GM21528 (cell line): ENCODE data around the gene OPN4.

Experiments used
- ATAC-seq: cut with Tn5 transposase; IDR thresholded peaks from one replicate; pipeline ENCODE4 v1.9.1; 2021; ENCODE audit warnings: mild to moderate bottlenecking, moderate library complexity; ENCODE audit not compliant: unreplicated experiment, low FRiP score

OPN4 gene

DNA sequence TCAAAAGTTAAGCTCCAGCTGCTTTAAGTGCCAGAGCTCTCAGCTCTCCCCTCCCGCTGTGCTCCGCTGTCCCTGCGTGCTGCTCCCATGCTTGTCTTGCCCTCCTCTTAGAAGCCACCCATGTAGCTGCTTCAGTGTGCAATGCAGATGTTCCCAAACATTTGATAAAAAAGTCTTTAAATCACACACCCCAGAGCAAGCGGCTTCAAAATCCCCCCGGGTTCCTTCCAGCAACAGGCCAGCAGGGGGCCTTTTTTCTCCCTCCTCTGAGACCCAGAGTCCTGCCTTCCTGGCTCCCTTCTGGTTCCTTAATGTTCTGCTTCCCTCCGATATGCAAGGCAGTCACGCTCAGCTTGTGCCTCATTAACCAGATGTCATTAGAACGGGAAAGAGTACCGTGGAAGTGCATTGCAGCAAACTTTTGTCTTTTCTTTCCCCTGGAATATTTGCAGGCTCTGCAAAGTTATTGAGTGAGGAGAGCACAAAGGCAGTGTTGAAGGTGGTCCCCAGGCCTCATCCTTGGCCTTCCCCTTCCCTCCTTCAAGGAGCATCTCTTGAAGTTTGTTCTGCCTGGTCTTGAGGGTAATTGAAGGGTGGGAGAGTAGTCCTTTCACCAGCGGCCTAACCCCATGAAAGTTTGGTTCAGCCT is 39.5 kb downstream of the OPN4 start:
- ATAC-seq = no peak

DNA sequence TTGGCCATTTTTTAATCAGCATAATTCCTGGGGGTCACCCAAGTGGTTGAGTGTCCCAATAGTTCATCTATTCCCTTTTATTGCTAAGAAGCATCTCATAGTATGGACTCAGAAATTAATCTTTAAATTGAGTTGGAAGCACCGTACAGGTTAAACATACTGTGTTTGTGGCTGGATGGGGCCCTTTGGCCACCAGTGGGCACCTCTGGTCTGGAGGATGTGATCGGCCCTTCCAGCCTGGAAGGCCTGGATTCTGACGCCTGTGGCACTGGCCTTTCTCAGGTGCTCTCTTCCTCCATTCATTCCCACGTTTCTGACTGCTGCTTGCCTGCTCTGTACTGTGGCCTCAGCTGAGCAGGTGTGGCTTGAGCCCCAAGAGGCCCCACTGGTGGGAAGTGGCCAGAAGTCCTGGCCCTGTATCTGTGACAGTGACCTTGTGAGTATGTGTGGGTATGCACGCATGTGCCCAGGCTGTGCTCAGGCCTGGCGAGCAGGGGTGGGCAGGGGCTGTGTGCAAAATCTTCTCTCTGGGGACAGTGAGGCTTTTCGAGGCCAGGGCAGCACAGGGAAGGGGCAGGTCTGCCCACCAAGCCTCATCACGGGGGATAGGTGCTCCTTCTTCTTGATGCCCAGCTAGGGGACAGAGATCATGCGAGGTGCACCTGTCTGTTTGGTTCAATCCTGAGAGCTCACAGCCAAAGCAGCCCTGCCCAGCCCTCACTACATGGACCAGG is 44.0 kb downstream of the OPN4 start:
- no peak for ATAC-seq

DNA sequence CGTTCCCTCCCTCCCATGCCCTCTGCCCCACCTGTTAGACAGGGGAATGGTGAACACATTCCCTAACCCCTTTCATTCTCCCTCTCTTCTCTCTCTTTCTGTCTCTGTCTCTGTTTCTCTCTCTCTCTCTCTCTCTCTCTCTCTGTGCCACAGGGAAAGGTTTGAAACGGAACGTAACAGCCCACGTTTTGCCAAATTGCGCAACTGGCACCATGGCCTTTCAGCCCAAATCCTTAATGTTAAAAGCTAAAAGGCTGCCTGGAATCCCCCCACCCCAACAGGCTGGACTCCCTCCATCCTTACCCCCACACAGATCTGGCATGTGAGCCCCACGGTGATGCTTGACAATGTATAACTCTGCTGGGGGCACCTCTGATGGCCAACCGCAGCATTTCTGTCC is 44.8 kb downstream of the OPN4 start:
- ATAC-seq = no peak

DNA sequence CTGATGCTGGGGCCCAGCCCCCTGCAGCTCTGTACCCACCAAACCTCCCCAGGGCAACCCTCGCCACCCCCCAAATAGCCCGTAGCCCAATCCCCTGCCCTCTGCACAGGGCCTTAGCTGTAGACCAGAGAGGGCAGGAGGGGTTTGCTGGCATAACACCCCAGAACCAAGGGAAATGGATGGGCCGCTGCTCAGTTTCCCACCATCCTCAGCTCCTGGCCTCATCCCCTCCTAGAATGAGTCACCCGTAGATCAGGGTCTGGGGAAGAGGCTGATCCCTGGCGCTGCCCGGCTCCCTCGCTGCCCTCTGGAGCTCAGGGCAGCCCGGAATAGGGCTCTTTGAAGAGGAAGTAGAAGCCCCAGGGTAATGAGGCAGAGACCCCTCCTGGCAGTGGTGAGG is 45.2 kb downstream of the OPN4 start:
- no peak for ATAC-seq

DNA sequence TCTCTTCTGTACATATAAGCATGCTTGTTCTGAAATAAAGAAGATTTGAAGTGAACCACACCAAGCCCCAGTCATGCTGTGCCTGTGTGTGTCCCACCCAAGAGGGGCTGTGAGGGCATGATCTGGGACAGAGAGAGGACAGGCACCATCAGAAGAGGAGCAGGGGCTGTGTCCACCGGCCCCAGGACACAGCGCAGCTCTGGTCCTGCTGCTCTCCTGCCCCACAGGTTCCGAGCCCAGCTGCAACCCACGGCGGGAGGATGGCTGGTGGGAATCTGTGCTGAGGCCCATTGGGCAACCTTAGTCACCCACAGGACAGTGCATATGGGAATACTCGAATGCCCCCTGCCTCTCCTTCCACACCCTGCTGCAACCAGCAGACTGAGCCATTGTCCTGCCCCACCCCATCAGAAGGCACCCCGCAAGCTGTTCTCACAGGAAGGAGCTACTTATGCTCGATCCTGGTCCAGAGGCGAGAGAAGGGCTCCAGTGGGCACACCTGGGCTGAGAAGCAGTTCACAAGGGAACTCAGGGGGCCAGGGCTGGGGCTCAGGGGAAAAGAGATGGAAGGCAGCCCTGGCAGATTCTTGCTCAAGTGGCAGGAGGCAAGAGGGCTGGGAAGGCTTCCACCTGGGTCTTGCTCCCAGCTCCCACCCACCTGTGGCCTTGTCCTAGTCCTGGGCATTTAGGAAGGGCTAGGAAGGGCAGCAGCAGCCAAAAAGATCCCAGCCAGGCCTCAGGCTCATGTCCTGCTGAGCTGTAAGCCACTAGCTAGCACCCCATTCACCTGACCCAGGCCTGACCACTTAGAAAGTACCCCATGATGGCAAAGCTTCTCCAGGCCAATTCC is 45.9 kb downstream of the OPN4 start:
- no peak for ATAC-seq

DNA sequence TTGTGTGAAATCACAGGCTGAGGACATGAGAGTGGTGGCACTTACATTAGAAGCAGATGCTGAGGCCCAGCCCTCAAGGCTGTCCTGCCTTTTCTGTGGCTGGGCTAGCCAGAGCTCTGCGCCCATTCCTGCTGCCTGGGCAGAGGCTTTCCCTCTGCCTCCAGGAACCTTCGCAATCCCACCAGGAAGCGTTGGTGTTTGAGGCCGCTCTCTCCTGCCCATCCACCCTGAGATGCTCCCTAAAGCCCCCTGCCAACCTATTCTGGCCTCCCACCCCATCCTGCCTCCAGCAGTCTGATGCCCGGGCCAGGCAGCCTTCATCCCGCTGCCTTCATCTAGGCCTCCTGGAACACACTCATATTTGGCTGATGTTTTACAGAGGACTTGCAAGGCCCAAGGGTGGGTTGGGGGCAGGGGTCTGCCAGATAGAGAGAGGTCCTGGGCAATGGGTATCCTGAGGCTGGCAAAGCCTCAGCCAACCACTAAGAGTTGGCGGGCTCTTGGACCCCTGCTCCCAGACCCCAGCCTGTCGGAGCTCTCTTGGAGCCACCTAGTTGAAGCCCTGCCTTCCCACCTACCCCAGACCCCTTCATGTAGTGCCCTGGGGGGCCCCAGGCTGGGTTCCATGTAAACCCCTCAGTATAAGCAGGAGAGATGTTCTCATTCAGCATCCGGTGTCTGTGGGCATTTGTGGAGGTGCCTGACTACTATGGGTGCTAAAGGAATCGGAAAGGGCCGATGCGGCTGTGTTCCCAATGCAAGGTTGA is 46.7 kb downstream of the OPN4 start:
- no peak for ATAC-seq

DNA sequence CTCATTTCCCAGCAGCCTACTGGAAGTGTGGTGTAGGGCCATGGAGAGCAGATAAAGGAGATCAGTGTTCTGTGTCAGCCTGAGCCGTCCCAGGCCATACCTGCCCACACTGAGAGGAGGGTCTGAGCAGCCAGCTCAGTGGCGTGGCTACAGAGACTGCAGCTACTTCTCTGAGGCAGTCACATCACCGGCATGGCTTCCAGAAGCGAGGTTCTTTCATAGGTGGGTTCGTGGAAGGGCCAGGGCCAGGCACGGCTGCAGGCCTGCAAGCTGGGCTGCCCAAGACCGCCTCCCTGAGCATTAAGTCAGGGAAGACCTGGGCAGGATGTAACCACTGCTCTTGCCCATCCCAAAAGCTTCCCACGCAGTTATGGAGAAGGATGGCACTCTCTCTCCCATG is 48.8 kb downstream of the OPN4 start:
- no peak for ATAC-seq

DNA sequence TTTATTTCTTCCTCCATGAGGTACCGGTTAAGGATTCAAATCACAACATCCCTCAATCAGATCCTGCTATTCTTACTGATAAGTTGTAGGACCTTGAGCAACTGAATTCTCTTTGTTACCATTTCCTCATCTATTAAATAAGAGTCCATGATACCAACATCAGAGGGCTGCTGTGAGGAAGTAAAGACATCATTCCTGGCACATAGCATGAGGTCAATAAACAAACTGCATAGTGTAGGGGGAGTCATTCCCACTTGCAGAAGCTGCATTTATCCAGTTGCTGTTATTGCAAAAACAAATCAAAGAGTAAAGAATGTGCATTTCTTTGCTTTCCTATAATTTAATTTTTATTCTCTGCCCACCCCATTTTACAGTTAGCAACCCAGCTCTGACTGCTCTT is 50.8 kb downstream of the OPN4 start:
- no peak for ATAC-seq

DNA sequence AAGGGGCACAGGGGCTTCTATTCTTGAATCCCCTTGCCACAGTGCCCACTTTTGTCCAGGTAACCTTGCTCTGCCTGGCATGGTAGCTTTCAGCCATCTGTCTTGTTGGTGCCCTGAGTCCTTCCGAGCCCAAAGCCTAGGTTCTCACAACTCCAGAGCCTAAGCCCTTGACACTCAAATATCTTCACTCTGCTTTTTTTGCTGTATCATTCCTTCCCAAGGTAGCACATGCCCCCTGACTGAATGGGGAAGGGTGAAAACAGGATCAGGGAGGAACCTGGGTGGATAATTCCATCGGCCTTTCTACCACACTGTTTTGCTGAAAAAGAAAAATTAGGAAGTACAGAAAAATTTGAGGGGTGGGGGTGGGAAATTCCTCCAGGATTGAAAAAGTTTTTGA is 51.6 kb downstream of the OPN4 start:
- no peak for ATAC-seq

DNA sequence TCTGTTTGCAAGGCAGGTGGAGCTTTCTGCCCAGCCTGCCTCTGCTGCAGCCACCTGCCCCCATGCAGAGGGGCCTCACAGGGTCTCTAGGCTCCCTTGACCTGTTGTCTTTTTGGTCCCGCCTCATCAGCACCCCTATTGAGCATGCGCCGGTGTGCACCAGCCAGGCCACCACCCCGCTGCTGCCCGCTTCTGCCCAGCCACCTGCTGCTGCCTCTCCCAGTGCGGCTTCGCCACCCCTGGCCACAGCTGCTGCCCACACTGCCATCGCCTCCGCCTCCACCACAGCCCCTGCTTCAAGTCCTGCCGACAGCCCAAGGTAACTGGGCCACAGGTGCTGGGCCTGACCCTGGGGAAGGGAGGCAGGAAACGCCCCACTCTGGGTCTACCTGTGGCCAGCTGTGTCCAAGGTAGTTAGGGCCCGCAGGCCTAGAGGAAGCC is 52.1 kb downstream of the OPN4 start:
- no peak for ATAC-seq

DNA sequence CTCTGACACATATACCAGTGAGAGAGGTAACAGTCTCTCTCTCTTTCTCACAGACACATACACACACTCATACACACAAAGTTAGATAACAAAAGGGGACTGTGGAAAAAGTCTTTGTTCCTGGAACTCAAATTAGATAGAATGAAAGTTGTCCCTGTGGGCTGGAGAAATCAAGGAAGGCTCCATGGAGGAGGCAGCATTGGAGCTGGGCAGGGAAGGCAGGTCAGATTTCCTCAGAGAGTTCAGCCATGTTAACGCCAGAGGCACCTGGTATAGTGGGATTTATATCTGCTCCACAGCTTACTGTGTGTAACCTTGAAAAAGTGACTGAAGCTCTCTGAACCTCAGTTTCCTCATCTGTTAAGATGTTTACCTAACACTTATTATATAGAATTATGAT is 52.6 kb downstream of the OPN4 start:
- ATAC-seq = no peak

DNA sequence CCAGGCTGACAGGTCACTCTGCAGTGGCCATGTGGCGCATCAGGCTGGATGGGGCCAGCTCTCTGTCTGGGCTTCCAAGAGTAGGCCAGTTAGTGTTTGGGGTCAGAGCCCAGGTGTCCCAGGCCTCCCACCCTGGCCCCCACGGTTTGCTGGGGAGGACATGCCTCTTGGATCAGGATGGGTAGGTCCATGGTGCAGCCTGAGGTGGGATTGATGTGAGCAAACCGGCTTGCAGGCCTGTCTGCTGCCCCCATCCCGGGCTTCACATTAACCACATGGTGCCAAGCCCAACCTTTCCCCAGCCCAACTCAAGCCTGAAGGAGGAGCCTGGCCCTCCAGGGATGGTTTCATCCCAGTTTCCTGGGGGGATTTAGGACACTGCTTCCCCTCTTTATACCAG is 53.2 kb downstream of the OPN4 start:
- no peak for ATAC-seq

DNA sequence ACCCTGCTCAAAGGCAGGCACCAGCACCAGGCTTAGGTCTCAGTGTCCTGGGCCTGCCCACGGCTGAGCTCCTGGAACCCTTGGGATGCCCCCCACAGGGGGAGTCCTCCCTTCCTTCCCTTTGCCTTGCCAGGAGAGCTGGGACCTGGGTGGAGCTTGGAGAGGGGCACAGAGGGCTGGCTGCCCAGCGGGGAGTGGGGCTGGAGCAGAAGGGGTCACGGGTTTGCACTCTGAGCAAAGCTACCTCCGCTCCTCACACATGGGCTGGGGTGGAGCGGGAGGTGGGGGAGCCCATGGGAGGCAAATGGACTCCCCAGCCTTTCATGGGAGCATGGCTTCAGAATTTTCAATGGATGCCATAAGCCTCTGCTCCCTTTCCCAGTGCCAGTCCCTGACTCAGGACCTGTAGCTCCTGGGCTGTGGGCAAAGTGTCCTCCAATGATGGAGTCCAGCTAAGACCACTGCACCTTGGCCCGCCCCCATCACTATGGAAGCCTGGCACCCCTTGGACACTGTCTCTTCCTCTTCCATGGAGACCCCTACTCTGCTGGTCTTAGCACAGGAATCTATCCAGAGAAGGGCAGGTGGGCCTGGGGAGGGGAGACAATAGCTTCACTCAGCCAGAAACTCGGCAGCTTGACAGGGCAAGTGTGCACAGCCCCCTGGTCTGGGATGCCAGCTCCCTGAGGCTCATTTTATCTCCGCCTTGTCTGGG is 53.9 kb downstream of the OPN4 start:
- ATAC-seq = no peak

DNA sequence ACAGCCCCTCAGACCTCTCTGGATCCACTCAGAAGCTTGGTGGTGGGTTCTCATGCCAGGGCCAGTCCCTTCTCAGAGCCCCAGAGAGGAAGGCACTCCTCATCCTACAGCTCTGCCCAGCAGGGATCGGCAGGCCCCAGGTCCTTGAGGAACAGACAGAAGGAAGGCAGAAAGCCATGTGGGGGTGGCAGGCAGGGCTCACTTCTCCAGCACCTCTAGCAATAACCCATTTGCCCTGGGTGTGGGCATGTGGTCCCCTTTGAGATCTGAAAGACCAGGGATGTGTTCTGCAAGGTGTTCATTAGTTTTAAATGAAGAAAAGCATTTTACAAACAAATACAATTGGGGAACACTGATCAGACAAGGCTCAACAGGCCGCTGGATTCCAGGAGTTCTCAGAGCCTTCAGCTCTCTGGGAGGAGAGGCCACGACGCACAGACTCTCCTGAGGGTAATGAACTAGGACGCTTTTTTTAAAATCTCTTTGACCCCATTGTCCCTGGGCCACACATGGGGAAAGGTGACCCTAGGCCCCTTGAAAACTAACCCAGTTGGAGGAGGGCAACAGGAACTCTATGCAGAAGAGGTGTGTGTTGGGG is 54.5 kb downstream of the OPN4 start:
- ATAC-seq = no peak

DNA sequence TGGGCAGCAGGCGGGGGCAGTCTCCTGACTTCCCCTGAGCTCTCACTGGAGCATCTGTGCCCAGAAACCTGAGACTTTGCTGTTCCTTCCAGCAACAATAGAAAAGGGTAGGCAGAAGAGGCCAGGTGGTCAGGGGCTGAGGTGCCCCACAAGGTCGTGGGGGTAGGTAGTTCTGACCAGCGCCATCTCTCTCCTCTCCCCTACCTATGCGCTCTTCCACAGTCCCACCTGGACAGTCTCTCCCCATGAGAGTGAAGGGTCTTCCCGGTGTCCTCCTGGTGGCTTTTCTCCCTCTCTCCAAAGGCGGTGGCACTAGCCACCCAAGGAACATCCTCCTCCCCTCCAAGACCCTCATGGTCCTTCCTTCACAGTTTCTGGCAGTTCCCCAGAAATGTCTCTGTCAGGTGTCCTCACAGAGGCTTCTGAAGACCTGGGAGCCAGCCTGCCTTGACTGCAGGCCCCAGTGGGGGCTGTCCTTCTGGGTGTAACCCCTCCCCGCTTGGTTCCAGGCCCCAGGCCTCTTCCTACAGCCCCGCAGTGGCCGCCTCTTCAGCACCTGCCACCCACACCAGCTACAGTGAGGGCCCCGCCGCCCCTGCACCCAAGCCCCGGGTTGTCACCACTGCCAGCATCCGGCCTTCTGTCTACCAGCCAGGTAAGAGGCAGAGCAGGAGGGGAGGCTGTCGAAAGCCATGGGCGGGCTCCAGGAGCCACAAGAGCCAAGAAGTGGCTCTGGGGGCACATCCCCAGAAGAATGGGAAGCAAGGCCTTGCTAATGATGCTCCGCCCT is 55.2 kb downstream of the OPN4 start:
- ATAC-seq = no peak

DNA sequence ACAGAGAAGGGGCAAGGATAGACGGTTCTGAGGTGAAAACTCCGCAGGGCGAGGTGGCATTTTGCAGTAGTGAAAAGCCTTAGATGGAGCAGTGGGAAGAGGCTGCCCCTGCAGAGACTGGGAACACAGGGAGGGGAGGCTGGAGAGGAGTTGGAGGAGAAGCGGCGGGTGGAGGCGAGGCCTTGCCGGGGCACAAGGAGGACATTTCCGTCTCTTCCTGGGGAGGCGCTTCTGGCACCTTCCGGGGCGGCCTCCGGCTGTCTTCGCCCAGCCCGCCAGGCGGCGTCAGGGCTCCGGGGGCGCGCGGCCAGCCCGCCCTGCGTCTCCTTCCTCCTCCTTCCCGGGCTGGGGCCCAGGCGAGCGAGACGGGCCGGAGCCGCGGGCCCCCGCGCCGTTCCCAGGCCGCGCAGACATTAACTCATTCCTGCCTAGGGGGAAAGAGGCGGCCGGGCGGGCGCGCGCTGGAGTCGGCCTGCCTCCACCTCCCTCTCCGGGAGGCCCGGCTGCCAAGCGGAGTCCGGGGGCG is 56.7 kb downstream of the OPN4 start:
- ATAC-seq = peak; percentile 79

DNA sequence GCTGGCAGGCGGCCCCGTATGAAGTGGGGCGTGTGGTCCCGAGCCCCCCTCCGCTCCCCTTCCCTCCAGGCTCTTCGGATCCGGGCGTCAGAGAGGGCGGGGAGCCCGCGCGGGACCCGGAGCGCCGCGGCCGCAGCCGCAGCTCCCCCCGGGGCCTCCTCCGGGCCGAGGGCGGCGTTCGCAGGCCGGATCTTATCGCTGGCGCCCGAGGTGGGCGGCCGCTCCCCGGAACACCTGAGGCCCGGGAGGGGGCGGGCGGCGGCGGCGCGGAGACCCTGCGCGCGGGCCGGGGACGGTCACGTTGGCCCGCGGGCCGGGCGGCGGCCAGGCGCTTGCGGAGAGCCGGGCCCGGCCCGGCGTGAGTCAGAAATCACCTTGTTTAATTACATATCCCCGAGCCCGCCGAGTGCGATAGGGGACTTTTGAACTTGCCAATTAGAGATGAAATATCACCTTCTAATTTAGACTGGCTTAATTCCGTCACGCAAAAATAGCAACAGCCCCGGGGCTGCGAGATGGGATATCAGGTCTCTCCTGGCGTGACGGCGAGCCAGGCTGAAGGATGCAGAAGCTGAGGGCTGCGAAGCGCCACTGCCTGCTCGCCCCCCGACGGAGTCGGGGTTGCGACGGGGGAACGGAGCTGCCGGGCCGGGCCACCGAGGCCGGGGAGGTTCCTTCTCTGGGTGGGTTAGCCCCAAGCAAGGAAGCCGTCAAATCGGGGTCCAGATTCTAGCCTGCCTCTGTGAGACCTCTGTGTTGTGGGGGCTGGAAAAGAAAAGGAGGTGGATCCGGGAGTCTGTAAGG is 57.4 kb downstream of the OPN4 start:
- ATAC-seq = peak; percentile 60

DNA sequence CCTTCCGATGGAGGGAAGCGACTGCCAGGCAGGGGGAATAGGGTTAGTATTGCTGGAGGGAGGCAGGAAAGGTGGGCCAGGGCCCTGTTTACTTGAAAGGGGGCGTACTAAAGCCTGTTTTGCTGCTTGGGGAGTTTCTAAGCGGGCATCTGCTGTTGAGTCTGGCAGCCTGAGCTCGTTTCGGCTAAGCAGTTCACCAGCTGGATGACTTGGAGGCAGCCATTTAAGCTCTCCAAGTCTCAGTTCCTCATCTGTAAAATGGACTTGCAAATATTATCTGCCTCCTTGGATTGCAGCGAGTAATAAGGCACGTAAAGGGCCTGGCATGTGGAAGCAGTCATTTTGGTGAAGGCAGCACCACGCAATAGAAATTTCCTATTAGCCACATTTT is 58.0 kb downstream of the OPN4 start:
- peak; percentile 22 for ATAC-seq
